ENCODE results near the gene NUP62. TPM values are rescaled to one million over a fixed set of nuclear protein-coding genes. Genes with fewer than 3 reads are reported as not detected.

NUP62 gene
- total and polyA plus RNA-seq, 2 of the 8 experiments (the other 6 are each of a cell fraction or from before 2014, with no cell fraction given) = 50.0 to 107 TPM

DNA sequence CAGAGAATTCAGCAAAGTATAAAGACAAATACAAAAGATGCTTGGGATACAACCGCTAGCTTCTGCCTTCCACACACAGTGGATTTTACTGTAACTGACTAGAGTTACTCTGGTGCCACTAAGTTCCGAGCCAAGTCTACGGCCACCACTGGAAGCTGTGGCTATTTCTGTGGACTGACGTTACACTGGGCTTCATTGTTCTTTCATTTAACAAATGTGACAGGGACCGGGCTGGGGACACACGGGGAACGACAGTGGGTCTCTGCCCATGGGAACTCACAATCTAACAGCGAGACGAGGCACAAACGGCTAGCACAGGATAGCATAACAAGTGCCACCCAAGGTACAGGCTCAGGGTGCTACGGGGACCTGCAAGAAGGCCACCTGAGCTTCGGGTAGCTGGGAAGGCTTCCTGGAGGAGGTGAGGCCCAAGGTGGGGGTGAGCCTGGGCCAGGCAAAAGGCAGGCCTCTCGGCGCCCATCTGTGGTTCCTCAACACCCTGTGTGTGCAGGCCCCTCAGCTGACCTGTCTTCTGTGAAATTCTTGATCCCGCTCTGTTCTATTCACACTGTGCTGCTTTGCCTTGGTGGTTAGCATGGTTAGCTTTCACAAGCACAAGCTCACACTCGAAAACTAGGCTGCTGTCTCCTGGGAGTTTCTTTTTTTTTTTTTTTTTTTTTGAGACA, 22.3 kb downstream of the NUP62 start:
- CTCF ChIA-PET (ENCODE audit: partially characterized antibody) = interaction anchor here (0.8 to 4.8 kb wide), 5 partner anchors 10 to 331 kb away, joined by 3 to 20 read pairs (median 3); partner anchors contain the start of gene IL4I1
- Histone ChIP-seq H3K4ac (replicated peaks; ENCODE audit: insufficient read length, low read depth, low read length) (no peak overlapping the region), H3K27me3 (replicated peaks in 1 of 4; ENCODE audit: control insufficient read depth in 3 of 4, extremely low read depth in 1 of 4, insufficient read depth in 3 of 4, low read length in 3 of 4) (no peaks in the 10 kb centered on the region; a peak in 1 of 7 replicates), H4K8ac (ENCODE audit: extremely low read depth, insufficient read depth, low read length) (no peak overlapping the region), H3K4me1 (replicated peaks in 1 of 4; ENCODE audit: control insufficient read depth in 3 of 4, insufficient read depth in 4 of 4, low read length in 3 of 4) (peaks cover 0 to 6% (median 3%) of the 10 kb centered on the region in 4 experiments; a peak in 3 of 7 replicates), H3K56ac (replicated peaks; ENCODE audit: insufficient read length, low read depth, low read length) (no peak overlapping the region), H2AFZ (ENCODE audit: low read length) (no peak overlapping the region), H3K18ac (ENCODE audit: extremely low read depth, low read length) (no peak overlapping the region), H3K9ac (replicated peaks in 1 of 4; ENCODE audit: extremely low read depth in 1 of 4, low read depth in 3 of 4, low read length in 3 of 4) (no peak overlapping the region), H3K4me2 (ENCODE audit: insufficient read depth in 1 of 2, low read depth in 2 of 2, low read length in 2 of 2) (no peak overlapping the region; a peak in 1 of 4 replicates), H2BK20ac (ENCODE audit: low read length) (no peak overlapping the region), H2BK15ac (ENCODE audit: low read length) (no peak overlapping the region), H4K5ac (ENCODE audit: insufficient read length, low read depth, low read length) (no peak overlapping the region), H2BK120ac (replicated peaks; ENCODE audit: low read depth, low read length) (no peak overlapping the region), H4K20me1 (replicated peaks in 1 of 2; ENCODE audit: control insufficient read depth in 1 of 2, insufficient read depth in 2 of 2, low read length in 2 of 2) (peaks cover 32 to 34% of the 10 kb centered on the region in 2 experiments), H3K14ac (ENCODE audit: insufficient read length) (no peak overlapping the region), H2BK5ac (ENCODE audit: low read depth, low read length) (no peak overlapping the region; the same call in 1 of the 2 replicates), H3K79me2 (ENCODE audit: control insufficient read depth in 1 of 2, insufficient read depth in 2 of 2, low read length in 2 of 2) (peaks cover 0 to 11% of the 10 kb centered on the region in 2 experiments; a peak in 1 of 4 replicates), H3K79me1 (ENCODE audit: low read depth, low read length) (peaks cover 7% of the 10 kb centered on the region; the same call in 1 of the 2 replicates), H3K23ac (ENCODE audit: insufficient read length) (no peak overlapping the region), H3K27ac (ENCODE audit: low read depth, low read length) (peak overlapping the region; percentile 15; the same call in 1 of the 2 replicates), H2AK5ac (ENCODE audit: low read depth, low read length) (0 out of 2 replicates have a peak overlapping the region, but pooled peaks have one; percentile 53), H3K9me3 (ENCODE audit: insufficient read depth in 2 of 2, low read depth in 1 of 2, low read length in 1 of 2) (no peaks in the 10 kb centered on the region), H3K36me3 (ENCODE audit: control insufficient read depth in 2 of 4, insufficient read depth in 4 of 4, low read length in 3 of 4) (peaks cover 18 to 41% (median 26%) of the 10 kb centered on the region in 4 experiments; a peak in 7 of 8 replicates), H4K91ac (replicated peaks; ENCODE audit: insufficient read length, low read length) (no peak overlapping the region), H3K23me2 (ENCODE audit: low read depth, low read length) (no peaks in the 10 kb centered on the region), H2BK12ac (ENCODE audit: low read depth, low read length) (no peak overlapping the region), H3K4me3 (ENCODE audit: extremely low read depth in 1 of 4, insufficient read depth in 2 of 4, low read depth in 3 of 4, low read length in 4 of 4) (no peak overlapping the region)
- TF ChIP-seq POLR2AphosphoS5 (IDR thresholded peaks at IDR 0.05; ENCODE audit: low read depth, low read length) (0 out of 2 replicates have a peak, but pooled peaks have one; percentile 43), BACH1 (IDR thresholded peaks at IDR 0.05; ENCODE audit: low read length) (no peak)
- WGBS, 2 experiments (ENCODE audit: extremely low coverage in 1 of 2, insufficient coverage in 1 of 2, insufficient read length in 1 of 2, insufficient replicate concordance in 2 of 2, low coverage in 1 of 2, low lambda C conversion rate in 2 of 2, missing lambda C conversion rate in 1 of 2) = 89% methylated on average over 16 of the region's 16 CpGs; no CpG with 5 or more reads in 1 of the 2 experiments
- FAIRE-seq = no peak
- POLR2A ChIA-PET (ENCODE audit: partially characterized antibody) = interaction anchor here (0.7 to 19.2 kb wide), 7 partner anchors 10 to 222 kb away, joined by 3 to 373 read pairs (median 4); partner anchors contain the start of genes ATF5, IL4I1 and NUP62
- DNase-seq (ENCODE audit: low read depth in 1 of 2, low spot score in 2 of 2) = no peak

Measured in H1 (cell line).